GM12892 (cell line): ENCODE measurements around the gene NUDT6.

ENCODE experiments used
- POLR2A ChIP-seq: IDR thresholded peaks from 2 replicates; pipeline ENCODE4 v1.6.1; 2011; ENCODE audit warnings: low read depth, low read length, control low read depth
- POLR2AphosphoS5 ChIP-seq: IDR thresholded peaks from 2 replicates; pipeline ENCODE4 v1.6.1; 2011; ENCODE audit warnings: low read depth, low read length, control low read depth
- TAF1 ChIP-seq: IDR thresholded peaks from 2 replicates; pipeline ENCODE4 v1.6.1; 2011; ENCODE audit warnings: low read depth, mild to moderate bottlenecking, control low read depth, low read length, borderline replicate concordance

GRCh38 chr4:122948671-122949070 lies 26.3 kb upstream of the NUDT6 start:
- TF ChIP-seq POLR2A (no peak), TAF1 (no peak), POLR2AphosphoS5 (no peak)
